Activated naive CD4-positive, alpha-beta T cell treated with anti-CD3 and anti-CD28 coated beads, Interleukin-2, amount 10 ng/mL, durations not matched to agents 7 days and 5 days (primary cell): ENCODE measurements around the gene ZNF18.
A peak's percentile ranks its signal among the peaks of the same experiment; 100 is the strongest.
"Not testable (repeated sequence)": the region's sequence is repeated elsewhere in the genome, so short reads cannot be mapped to it uniquely, and the experiment has no call there.

Experiments
- CTCF ChIA-PET: fragments of 350-600 bp; sonication (Branson Sonifier 250); formaldehyde crosslinking; loops from one replicate; lab custom pipeline; 2021; ENCODE audit warnings: antibody characterized with exemption; lab: Charles Lee
- DNase-seq: peaks from one replicate; pipeline ENCODE4 v3.0.0-alpha.2; 2020
- H3K27ac Mint-ChIP-seq: one replicate; pipeline ENCODE4 v1.8.0; 2021; ENCODE audit warnings: mild to moderate bottlenecking, moderate library complexity, mixed read lengths
- H3K27me3 Mint-ChIP-seq: one replicate; pipeline ENCODE4 v1.8.0; 2021; ENCODE audit warnings: mild to moderate bottlenecking, mixed read lengths
- H3K36me3 Mint-ChIP-seq: one replicate; pipeline ENCODE4 v1.8.0; 2021; ENCODE audit warnings: mixed read lengths
- H3K4me1 Mint-ChIP-seq: one replicate; pipeline ENCODE4 v1.8.0; 2021; ENCODE audit warnings: mixed read lengths
- H3K4me3 Mint-ChIP-seq: one replicate; pipeline ENCODE4 v1.8.0; 2021; ENCODE audit warnings: mild to moderate bottlenecking, moderate library complexity, mixed read lengths
- H3K9me3 Mint-ChIP-seq: one replicate; pipeline ENCODE4 v1.8.0; 2021; ENCODE audit warnings: mixed read lengths

Gene ZNF18

GRCh38 chr17:11969565-11969964 lies 27.7 kb downstream of the ZNF18 start:
- peaks cover 4% of the 10 kb centered on the region for H3K36me3 Mint-ChIP-seq
- CTCF ChIA-PET: no interaction called here
- H3K27ac Mint-ChIP-seq: no peak overlapping the region
- no peak overlapping the region for H3K4me3 Mint-ChIP-seq
- DNase-seq: no peak
- H3K27me3 Mint-ChIP-seq: no peaks in the 10 kb centered on the region
- H3K9me3 Mint-ChIP-seq: peaks cover 33% of the 10 kb centered on the region
- H3K4me1 Mint-ChIP-seq: no peaks in the 10 kb centered on the region

GRCh38 chr17:11954936-11955335 lies 42.3 kb downstream of the ZNF18 start:
- Mint-ChIP-seq H3K27ac (no peak overlapping the region), H3K36me3 (no peaks in the 10 kb centered on the region), H3K4me1 (no peaks in the 10 kb centered on the region), H3K4me3 (no peak overlapping the region), H3K27me3 (no peaks in the 10 kb centered on the region), H3K9me3 (peaks cover 21% of the 10 kb centered on the region)
- CTCF ChIA-PET: no interaction called here
- DNase-seq: no peak

- Mint-ChIP-seq H3K4me1 (no peaks in the 10 kb centered on the region), H3K9me3 (peaks cover 21% of the 10 kb centered on the region), H3K27ac (no peak overlapping the region), H3K27me3 (no peaks in the 10 kb centered on the region), H3K4me3 (no peak overlapping the region), H3K36me3 (no peaks in the 10 kb centered on the region)
- CTCF ChIA-PET: no interaction called here
- no peak for DNase-seq
Measured at GRCh38 chr17:11953924-11954323, 43.4 kb downstream of the ZNF18 start.

GRCh38 chr17:11952610-11953009 lies 44.7 kb downstream of the ZNF18 start:
- Mint-ChIP-seq H3K27ac (no peak overlapping the region), H3K4me3 (no peak overlapping the region), H3K4me1 (no peaks in the 10 kb centered on the region), H3K27me3 (no peaks in the 10 kb centered on the region), H3K9me3 (peaks cover 19% of the 10 kb centered on the region), H3K36me3 (no peaks in the 10 kb centered on the region)
- CTCF ChIA-PET: no interaction called here
- DNase-seq: no peak

GRCh38 chr17:11950771-11951519 lies 46.3 kb downstream of the ZNF18 start:
- CTCF ChIA-PET: interaction anchor here (0.6 kb wide), 1 partner anchor 11 kb away, joined by 3 read pairs; no protein-coding TSS in a partner anchor
- H3K4me1 Mint-ChIP-seq: no peaks in the 10 kb centered on the region
- no peak overlapping the region for H3K4me3 Mint-ChIP-seq
- no peaks in the 10 kb centered on the region for H3K27me3 Mint-ChIP-seq
- peaks cover 19% of the 10 kb centered on the region for H3K9me3 Mint-ChIP-seq
- DNase-seq: no peak
- no peaks in the 10 kb centered on the region for H3K36me3 Mint-ChIP-seq
- H3K27ac Mint-ChIP-seq: no peak overlapping the region

- H3K4me3 Mint-ChIP-seq, H3K27me3 Mint-ChIP-seq: not testable (repeated sequence)
- CTCF ChIA-PET: interaction anchor here (1.1 kb wide), 1 partner anchor 14 kb away, joined by 3 read pairs; no protein-coding TSS in a partner anchor
Measured at GRCh38 chr17:11949571-11949970, 47.7 kb downstream of the ZNF18 start.

GRCh38 chr17:11948789-11949188 lies 48.5 kb downstream of the ZNF18 start:
- Mint-ChIP-seq H3K27me3 (no peaks in the 10 kb centered on the region), H3K9me3 (peaks cover 7% of the 10 kb centered on the region), H3K4me1 (no peaks in the 10 kb centered on the region), H3K36me3 (no peaks in the 10 kb centered on the region), H3K4me3 (no peak overlapping the region), H3K27ac (no peak overlapping the region)
- CTCF ChIA-PET: interaction anchor here (1.1 kb wide), 1 partner anchor 13 kb away, joined by 3 read pairs; no protein-coding TSS in a partner anchor
- DNase-seq: no peak

More at GRCh38 chr17:11949571-11949970, 47.7 kb downstream of the ZNF18 start:
- not testable (repeated sequence) for H3K36me3 Mint-ChIP-seq, DNase-seq, H3K27ac Mint-ChIP-seq, H3K4me1 Mint-ChIP-seq
- H3K9me3 Mint-ChIP-seq: peaks cover 12% of the 10 kb centered on the region

- no peaks in the 10 kb centered on the region for H3K27me3 Mint-ChIP-seq
- no peak overlapping the region for H3K4me3 Mint-ChIP-seq
- CTCF ChIA-PET: no interaction called here
- no peaks in the 10 kb centered on the region for H3K36me3 Mint-ChIP-seq
- H3K4me1 Mint-ChIP-seq: no peaks in the 10 kb centered on the region
- peaks cover 3% of the 10 kb centered on the region for H3K9me3 Mint-ChIP-seq
- no peak overlapping the region for H3K27ac Mint-ChIP-seq
- no peak for DNase-seq
Measured at GRCh38 chr17:11944587-11944986, 52.7 kb downstream of the ZNF18 start.

- no peak overlapping the region for H3K27ac Mint-ChIP-seq
- no peaks in the 10 kb centered on the region for H3K4me1 Mint-ChIP-seq
Measured at GRCh38 chr17:11943759-11944347, 53.4 kb downstream of the ZNF18 start.

GRCh38 chr17:11943086-11943485 lies 54.2 kb downstream of the ZNF18 start:
- DNase-seq, H3K27ac Mint-ChIP-seq, H3K36me3 Mint-ChIP-seq, CTCF ChIA-PET, H3K4me1 Mint-ChIP-seq, H3K9me3 Mint-ChIP-seq, H3K27me3 Mint-ChIP-seq, H3K4me3 Mint-ChIP-seq: not testable (repeated sequence)

More at GRCh38 chr17:11943759-11944347, 53.4 kb downstream of the ZNF18 start:
- no peak overlapping the region for H3K4me3 Mint-ChIP-seq
- H3K27me3 Mint-ChIP-seq: no peaks in the 10 kb centered on the region
- CTCF ChIA-PET: no interaction called here
- no peak for DNase-seq
- H3K9me3 Mint-ChIP-seq: peaks cover 3% of the 10 kb centered on the region
- H3K36me3 Mint-ChIP-seq: no peaks in the 10 kb centered on the region

- no peak for DNase-seq
- H3K4me1 Mint-ChIP-seq: no peaks in the 10 kb centered on the region
- CTCF ChIA-PET: no interaction called here
- H3K4me3 Mint-ChIP-seq: no peak overlapping the region
- no peaks in the 10 kb centered on the region for H3K27me3 Mint-ChIP-seq
- H3K27ac Mint-ChIP-seq: no peak overlapping the region
- no peaks in the 10 kb centered on the region for H3K36me3 Mint-ChIP-seq
- H3K9me3 Mint-ChIP-seq: peaks cover 3% of the 10 kb centered on the region
Measured at GRCh38 chr17:11940904-11941303, 56.4 kb downstream of the ZNF18 start.

- H3K9me3 Mint-ChIP-seq: no peaks in the 10 kb centered on the region
- DNase-seq: peak; percentile 43
- no peak overlapping the region for H3K27ac Mint-ChIP-seq
- H3K27me3 Mint-ChIP-seq: no peaks in the 10 kb centered on the region
- no peaks in the 10 kb centered on the region for H3K36me3 Mint-ChIP-seq
- no peaks in the 10 kb centered on the region for H3K4me1 Mint-ChIP-seq
- H3K4me3 Mint-ChIP-seq: no peak overlapping the region
- CTCF ChIA-PET: interaction anchor here (0.7 to 1.2 kb wide), 6 partner anchors 11 to 291 kb away, joined by 3 to 4 read pairs (median 3); no protein-coding TSS in a partner anchor
Measured at GRCh38 chr17:11935734-11936406, 61.4 kb downstream of the ZNF18 start.

- H3K4me3 Mint-ChIP-seq: no peak overlapping the region
- CTCF ChIA-PET: no interaction called here
- H3K27ac Mint-ChIP-seq: no peak overlapping the region
- H3K4me1 Mint-ChIP-seq: no peaks in the 10 kb centered on the region
- no peak for DNase-seq
- no peaks in the 10 kb centered on the region for H3K27me3 Mint-ChIP-seq
- H3K36me3 Mint-ChIP-seq: no peaks in the 10 kb centered on the region
- no peaks in the 10 kb centered on the region for H3K9me3 Mint-ChIP-seq
Measured at GRCh38 chr17:11932337-11932898, 64.9 kb downstream of the ZNF18 start.

- H3K4me1 Mint-ChIP-seq: no peaks in the 10 kb centered on the region
- H3K36me3 Mint-ChIP-seq: no peaks in the 10 kb centered on the region
- DNase-seq: no peak
- H3K9me3 Mint-ChIP-seq: peaks cover 6% of the 10 kb centered on the region
- no peak overlapping the region for H3K4me3 Mint-ChIP-seq
- no peaks in the 10 kb centered on the region for H3K27me3 Mint-ChIP-seq
- no peak overlapping the region for H3K27ac Mint-ChIP-seq
- CTCF ChIA-PET: no interaction called here
Measured at GRCh38 chr17:11928436-11928835, 68.8 kb downstream of the ZNF18 start.
